ENCODE measurements around the gene ZEB1.

Gene ZEB1

GRCh38 chr10:31574577-31574976 lies 255.6 kb downstream of the ZEB1 start:
- FAIRE-seq, result no peak

DNA sequence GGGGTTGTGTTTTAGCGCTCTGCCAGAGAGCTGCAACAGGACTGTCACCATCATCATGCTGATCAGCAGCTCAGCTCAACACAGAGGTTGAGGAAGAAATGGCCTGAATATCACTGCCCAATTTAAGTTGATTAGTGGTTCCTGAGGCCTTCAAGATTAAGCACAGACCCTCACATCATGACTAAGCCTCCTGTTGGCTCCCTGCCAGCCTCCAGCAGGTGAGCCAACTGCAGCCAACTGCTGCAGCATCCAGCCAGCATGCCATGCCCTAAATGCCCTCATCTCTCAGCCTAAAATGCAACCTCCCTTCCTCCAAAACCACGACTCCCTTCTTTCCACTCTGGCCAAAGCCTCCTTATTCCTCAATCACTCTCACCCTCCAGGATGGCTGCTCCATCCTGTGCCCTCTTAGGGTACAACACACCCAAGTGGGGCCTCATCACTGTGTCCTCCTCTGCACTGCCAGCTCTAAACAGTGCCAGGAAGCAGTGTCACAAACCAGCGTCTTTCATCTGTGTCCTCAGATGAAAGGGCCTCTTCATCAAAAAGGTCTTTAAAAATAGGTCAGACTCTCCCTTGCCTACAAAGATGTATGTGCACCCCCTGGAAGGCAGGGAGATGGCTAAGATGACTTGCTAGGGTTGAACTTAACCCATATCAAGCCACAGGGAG lies 259.3 kb downstream of the ZEB1 start:
- FAIRE-seq, result no peak

More at GRCh38 chr10:31574577-31574976, 255.6 kb downstream of the ZEB1 start:
- no peak for DNase-seq (ENCODE audit: insufficient read length, low spot score)

GRCh38 chr10:31578951-31579350 lies 259.9 kb downstream of the ZEB1 start:
- no peak for DNase-seq (ENCODE audit: insufficient read length, low spot score)
- no peak for FAIRE-seq

More for the DNA sequence above, 259.3 kb downstream of the ZEB1 start:
- DNase-seq (ENCODE audit: insufficient read length, low spot score), result no peak

Measured in GM19239 (cell line).